ENCODE measurements around the gene RANBP9. TPM values are rescaled to one million over a fixed set of nuclear protein-coding genes. Genes with fewer than 3 reads are reported as not detected.

RANBP9 gene
- total and polyA plus RNA-seq, 9 of the 15 experiments (the other 6 are each of a cell fraction or from before 2014, with no cell fraction given) = 27.5 to 130 (median 61.5) TPM

GRCh38 chr6:13711324-13711732 lies 307 bp downstream of the RANBP9 start (continued):
- TF ChIP-seq TCF7 (IDR thresholded peaks at IDR 0.05; ENCODE audit: borderline replicate concordance) (0 out of 2 replicates have a peak, but pooled peaks have one; percentile 42), SOX6 (IDR thresholded peaks at IDR 0.05) (no peak; the same call in 1 of the 2 replicates), SIN3A (IDR thresholded peaks at IDR 0.05; ENCODE audit: borderline replicate concordance in 2 of 2, control insufficient read depth in 1 of 2, low read depth in 2 of 2, low read length in 2 of 2) (peak in 1 of 2 experiments; percentile 66; a peak in 1 of 4 replicates), ZNF583 (CRISPR knock-in tag; IDR thresholded peaks at IDR 0.05) (peak; percentile 35; the same call in 1 of the 2 replicates), ZHX1 (conservative IDR thresholded peaks at IDR 0.05; ENCODE audit: low read length) (no peak), TCF3 (CRISPR knock-in tag; IDR thresholded peaks at IDR 0.05) (peak; percentile 14; the same call in 1 of the 2 replicates), JUND (IDR thresholded peaks at IDR 0.05; ENCODE audit: borderline replicate concordance, low read depth, low read length) (peak; percentile 37; the same call in 1 of the 2 replicates), JUND (tag; IDR thresholded peaks at IDR 0.05; ENCODE audit: borderline replicate concordance, low read depth, low read length) (no peak), HDAC6 (IDR thresholded peaks at IDR 0.05; ENCODE audit: low read depth, low read length) (no peak), ZC3H4 (CRISPR knock-in tag; IDR thresholded peaks at IDR 0.05; ENCODE audit: borderline replicate concordance) (0 out of 2 replicates have a peak, but pooled peaks have one; percentile 59), SFPQ (IDR thresholded peaks at IDR 0.05; ENCODE audit: low read depth, low read length) (no peak), SAFB2 (IDR thresholded peaks at IDR 0.05; ENCODE audit: borderline replicate concordance, low read depth, low read length, severe bottlenecking) (no peak), POLR3A (IDR thresholded peaks at IDR 0.05; ENCODE audit: borderline replicate concordance, extremely low read depth, insufficient read depth, insufficient read length) (no peak), NONO (IDR thresholded peaks at IDR 0.05; ENCODE audit: low read depth in 2 of 2, low read length in 1 of 2) (peak; percentile 66 to 79; a peak in 3 of 4 replicates), HNRNPUL1 (IDR thresholded peaks at IDR 0.05; ENCODE audit: low read length) (no peak), HINFP (tag; conservative IDR thresholded peaks at IDR 0.05; ENCODE audit: low read depth) (no peak), NCOR1 (IDR thresholded peaks at IDR 0.05) (no peak), FOXA1 (IDR thresholded peaks at IDR 0.05; ENCODE audit: borderline replicate concordance) (no peak), ZNF740 (CRISPR knock-in tag; IDR thresholded peaks at IDR 0.05) (no peak), ZNF740 (tag; IDR thresholded peaks at IDR 0.05) (no peak)

All from K562 (cell line).